ENCODE results near the gene GSTM4. TPM values are rescaled to one million over a fixed set of nuclear protein-coding genes. Genes with fewer than 3 reads are reported as not detected.
"Not testable (repeated sequence)": the region's sequence is repeated elsewhere in the genome, so short reads cannot be mapped to it uniquely, and the experiment has no call there.

Gene GSTM4
- total RNA-seq, 1 donor from 2014 or later: 36.8 TPM

DNA sequence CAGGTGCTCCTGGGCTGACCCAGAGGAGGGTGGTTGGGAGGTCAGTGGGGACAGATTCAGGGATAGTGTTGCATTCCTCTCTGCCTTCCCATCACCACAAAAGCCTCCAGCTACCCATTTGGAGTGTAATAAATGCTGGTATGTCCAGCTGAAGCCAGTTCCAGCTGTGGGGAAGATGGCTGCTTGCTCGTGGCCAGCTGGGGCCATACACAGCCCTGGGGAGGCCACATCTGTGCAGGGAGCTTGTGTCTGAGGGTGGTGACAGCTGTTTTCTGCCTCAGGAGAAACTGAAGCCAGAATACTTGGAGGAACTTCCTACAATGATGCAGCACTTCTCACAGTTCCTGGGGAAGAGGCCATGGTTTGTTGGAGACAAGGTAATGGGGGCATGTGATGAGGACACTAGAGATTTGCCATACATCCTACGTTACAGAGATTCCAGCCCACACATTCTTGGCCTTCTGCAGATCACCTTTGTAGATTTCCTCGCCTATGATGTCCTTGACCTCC lies 2.7 kb downstream of the GSTM4 start:
- Histone ChIP-seq H3K4me1 (peaks cover 44% of the 10 kb centered on the region), H3K36me3 (peaks cover 37% of the 10 kb centered on the region), H3K4me3 (no peak overlapping the region), H3K27ac (replicated peaks) (no peak overlapping the region), H3K9me3 (replicated peaks) (no peaks in the 10 kb centered on the region), H3K27me3 (ENCODE audit: low read depth) (no peaks in the 10 kb centered on the region)
- no peak for DNase-seq
- TF ChIP-seq CTCF (IDR thresholded peaks at IDR 0.05; ENCODE audit: borderline replicate concordance): no peak
- intact Hi-C loops (cut with micrococcal nuclease): no loop called here

- no peak for TF ChIP-seq CTCF (IDR thresholded peaks at IDR 0.05; ENCODE audit: borderline replicate concordance)
- intact Hi-C loops (cut with micrococcal nuclease): no loop called here
- no peak overlapping the region for H3K27ac ChIP-seq (replicated peaks)
- no peaks in the 10 kb centered on the region for H3K27me3 ChIP-seq (ENCODE audit: low read depth)
- H3K36me3 ChIP-seq: peaks cover 37% of the 10 kb centered on the region
- no peak for DNase-seq
- peaks cover 49% of the 10 kb centered on the region for H3K4me1 ChIP-seq
- H3K9me3 ChIP-seq (replicated peaks): no peaks in the 10 kb centered on the region
- no peak overlapping the region for H3K4me3 ChIP-seq
Observed at GRCh38 chr1:109659145-109659544, 3.2 kb downstream of the GSTM4 start.

DNA sequence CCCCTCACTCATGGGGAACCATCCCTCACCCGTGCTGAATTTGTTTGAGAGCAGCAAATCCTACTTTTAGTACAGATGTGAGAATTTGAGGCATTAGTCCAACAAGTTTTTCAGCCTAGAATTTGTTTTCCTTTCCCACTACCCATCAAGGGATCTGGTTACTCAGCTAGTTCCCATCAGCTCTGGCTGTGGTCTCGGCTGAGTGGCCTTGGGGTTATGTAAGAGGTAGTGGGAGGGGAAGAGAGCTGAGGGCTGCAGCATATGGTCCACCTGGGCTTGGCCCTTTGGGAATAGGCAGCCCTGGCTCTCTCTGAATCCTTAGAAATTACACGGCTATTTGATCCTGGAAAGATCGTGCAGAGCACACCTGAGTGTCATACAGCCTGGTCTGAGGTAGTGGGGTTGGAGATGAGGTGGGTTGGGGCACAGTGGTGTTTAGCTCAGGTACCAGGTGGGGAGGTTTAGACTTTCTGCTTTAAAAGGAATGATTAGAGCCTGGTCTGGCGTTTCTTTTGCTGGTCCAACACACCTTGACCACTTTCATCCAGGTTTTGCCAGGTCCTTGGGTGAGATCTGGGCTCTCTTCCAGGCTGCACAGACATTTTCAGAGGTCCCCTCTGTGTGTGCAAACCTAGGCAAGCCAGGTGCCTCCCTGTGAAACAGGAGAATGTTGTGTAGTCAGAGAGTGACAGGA lies 4.2 kb downstream of the GSTM4 start:
- H3K27ac ChIP-seq (replicated peaks): no peak overlapping the region
- intact Hi-C loops (cut with micrococcal nuclease): no loop called here
- H3K36me3 ChIP-seq: peaks cover 41% of the 10 kb centered on the region
- H3K4me3 ChIP-seq: no peak overlapping the region
- no peak for DNase-seq
- H3K9me3 ChIP-seq (replicated peaks): no peaks in the 10 kb centered on the region
- TF ChIP-seq CTCF (IDR thresholded peaks at IDR 0.05; ENCODE audit: borderline replicate concordance): no peak
- H3K27me3 ChIP-seq (ENCODE audit: low read depth): no peaks in the 10 kb centered on the region
- H3K4me1 ChIP-seq: peaks cover 41% of the 10 kb centered on the region

GRCh38 chr1:109660691-109661026 lies 4.8 kb downstream of the GSTM4 start:
- intact Hi-C loops (cut with micrococcal nuclease); H3K27me3 ChIP-seq (ENCODE audit: low read depth); H3K4me3 ChIP-seq; H3K27ac ChIP-seq (replicated peaks); H3K9me3 ChIP-seq (replicated peaks); DNase-seq: not testable (repeated sequence)
- H3K4me1 ChIP-seq: peaks cover 36% of the 10 kb centered on the region
- H3K36me3 ChIP-seq: peaks cover 41% of the 10 kb centered on the region

DNA sequence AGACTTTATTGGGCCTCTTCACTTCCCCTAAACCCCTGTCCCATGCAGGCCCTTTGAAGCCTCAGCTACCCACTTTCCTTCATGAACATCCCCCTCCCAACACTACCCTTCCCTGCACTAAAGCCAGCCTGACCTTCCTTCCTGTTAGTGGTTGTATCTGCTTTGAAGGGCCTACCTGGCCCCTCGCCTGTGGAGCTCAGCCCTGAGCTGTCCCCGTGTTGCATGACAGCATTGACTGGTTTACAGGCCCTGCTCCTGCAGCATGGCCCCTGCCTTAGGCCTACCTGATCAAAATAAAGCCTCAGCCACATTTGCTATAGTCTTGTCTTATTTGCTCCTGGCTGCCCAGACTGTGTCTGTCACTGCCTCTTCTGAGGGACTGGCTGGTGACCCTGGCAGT lies 5.5 kb downstream of the GSTM4 start:
- H3K36me3 ChIP-seq: peaks cover 41% of the 10 kb centered on the region
- DNase-seq: no peak
- H3K27ac ChIP-seq (replicated peaks): no peak overlapping the region
- H3K27me3 ChIP-seq (ENCODE audit: low read depth): no peaks in the 10 kb centered on the region
- intact Hi-C loops (cut with micrococcal nuclease): no loop called here
- peaks cover 30% of the 10 kb centered on the region for H3K4me1 ChIP-seq
- no peak overlapping the region for H3K4me3 ChIP-seq
- no peak for TF ChIP-seq CTCF (IDR thresholded peaks at IDR 0.05; ENCODE audit: borderline replicate concordance)
- no peaks in the 10 kb centered on the region for H3K9me3 ChIP-seq (replicated peaks)

DNA sequence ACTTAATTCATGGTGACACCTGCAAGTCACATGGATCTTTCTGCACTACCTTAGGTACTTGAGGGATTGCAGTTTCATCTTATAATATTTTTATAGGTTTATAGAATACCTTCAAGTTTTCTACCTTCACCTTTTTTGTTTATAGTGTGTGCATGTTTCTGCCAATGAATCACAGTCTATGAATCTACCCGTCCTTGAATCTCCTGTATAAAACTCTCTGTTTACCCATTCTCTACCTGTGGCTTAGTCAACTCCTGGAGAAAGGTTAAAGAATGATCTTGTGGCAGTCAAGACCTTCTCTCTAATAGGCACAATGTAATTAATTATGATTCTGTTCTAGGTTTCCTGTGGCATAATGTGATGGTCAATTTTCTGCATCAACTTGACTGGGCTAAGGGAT lies 8.8 kb downstream of the GSTM4 start:
- no peak for TF ChIP-seq CTCF (IDR thresholded peaks at IDR 0.05; ENCODE audit: borderline replicate concordance)
- intact Hi-C loops (cut with micrococcal nuclease): no loop called here
- no peak for DNase-seq
- Histone ChIP-seq H3K27me3 (ENCODE audit: low read depth) (no peaks in the 10 kb centered on the region), H3K4me3 (no peak overlapping the region), H3K9me3 (replicated peaks) (no peaks in the 10 kb centered on the region), H3K4me1 (peaks cover 25% of the 10 kb centered on the region), H3K36me3 (peaks cover 28% of the 10 kb centered on the region), H3K27ac (replicated peaks) (no peak overlapping the region)
